ENCODE results near the gene TEC. TPM values are rescaled to one million over a fixed set of nuclear protein-coding genes. Genes with fewer than 3 reads are reported as not detected.

Gene TEC
- total RNA-seq, 4 donors from 2014 or later: 0.20 to 1.9 (median 1.1) TPM

GRCh38 chr4:48149827-48150370, 119.7 kb downstream of the TEC start:
- intact Hi-C loops (cut with DNase I; ENCODE audit: low total_unique reads): no loop called here
- H3K27ac ChIP-seq: no peak overlapping the region
- no peak overlapping the region for H3K4me3 ChIP-seq
- DNase-seq: no peak
- peaks cover 0 to 2% of the 10 kb centered on the region in 2 donors for H3K36me3 ChIP-seq
- H3K9me3 ChIP-seq: peaks cover 0 to 5% (median 0%) of the 10 kb centered on the region in 3 donors
- TF ChIP-seq CTCF (IDR thresholded peaks at IDR 0.05 in 4 of 5, conservative IDR thresholded peaks at IDR 0.05 in 1 of 5) (no peak), POLR2A (IDR thresholded peaks at IDR 0.05) (no peak)
- H3K27me3 ChIP-seq: no peaks in the 10 kb centered on the region
- no peaks in the 10 kb centered on the region for H3K4me1 ChIP-seq
- no peak for ATAC-seq
- in situ Hi-C loops (cut with MboI; ENCODE audit: low sequenced_read_pairs in 4 of 4): no loop called here

- ATAC-seq: no peak
- Histone ChIP-seq H3K4me3 (no peak overlapping the region), H3K27ac (no peak overlapping the region), H3K4me1 (no peaks in the 10 kb centered on the region), H3K36me3 (no peaks in the 10 kb centered on the region), H3K27me3 (no peaks in the 10 kb centered on the region), H3K9me3 (no peaks in the 10 kb centered on the region)
- TF ChIP-seq POLR2A (IDR thresholded peaks at IDR 0.05) (no peak), CTCF (IDR thresholded peaks at IDR 0.05 in 4 of 5, conservative IDR thresholded peaks at IDR 0.05 in 1 of 5) (no peak)
- DNase-seq: no peak
- in situ Hi-C loops (cut with MboI; ENCODE audit: low sequenced_read_pairs in 4 of 4): no loop called here
- intact Hi-C loops (cut with DNase I; ENCODE audit: low total_unique reads): no loop called here
These were observed 122.0 kb downstream of the TEC start for GRCh38 chr4:48147621-48148020.

GRCh38 chr4:48141048-48141447, 128.6 kb downstream of the TEC start:
- H3K27ac ChIP-seq: no peak overlapping the region
- H3K4me1 ChIP-seq: no peaks in the 10 kb centered on the region
- no peak overlapping the region for H3K4me3 ChIP-seq
- intact Hi-C loops (cut with DNase I; ENCODE audit: low total_unique reads): no loop called here
- peaks cover 0 to 5% of the 10 kb centered on the region in 2 donors for H3K36me3 ChIP-seq
- DNase-seq (no peak), ATAC-seq (no peak)
- no peaks in the 10 kb centered on the region for H3K9me3 ChIP-seq
- TF ChIP-seq CTCF (IDR thresholded peaks at IDR 0.05 in 4 of 5, conservative IDR thresholded peaks at IDR 0.05 in 1 of 5) (peak in 2 of 5 experiments; percentile 47 to 56), POLR2A (IDR thresholded peaks at IDR 0.05) (no peak)
- H3K27me3 ChIP-seq: no peaks in the 10 kb centered on the region
- in situ Hi-C loops (cut with MboI; ENCODE audit: low sequenced_read_pairs in 4 of 4): no loop called here

- H3K4me3 ChIP-seq: no peak overlapping the region
- no peak overlapping the region for H3K27ac ChIP-seq
- H3K9me3 ChIP-seq: no peaks in the 10 kb centered on the region
- intact Hi-C loops (cut with DNase I; ENCODE audit: low total_unique reads): no loop called here
- H3K4me1 ChIP-seq: no peaks in the 10 kb centered on the region
- TF ChIP-seq CTCF (IDR thresholded peaks at IDR 0.05 in 4 of 5, conservative IDR thresholded peaks at IDR 0.05 in 1 of 5) (no peak), POLR2A (IDR thresholded peaks at IDR 0.05) (no peak)
- no peak for ATAC-seq
- H3K36me3 ChIP-seq: peaks cover 0 to 12% of the 10 kb centered on the region in 2 donors
- in situ Hi-C loops (cut with MboI; ENCODE audit: low sequenced_read_pairs in 4 of 4): no loop called here
- no peaks in the 10 kb centered on the region for H3K27me3 ChIP-seq
- no peak for DNase-seq
These were observed 129.9 kb downstream of the TEC start for GRCh38 chr4:48139691-48140090.

GRCh38 chr4:48138936-48139335, 130.7 kb downstream of the TEC start:
- H3K27me3 ChIP-seq: no peaks in the 10 kb centered on the region
- no peaks in the 10 kb centered on the region for H3K9me3 ChIP-seq
- H3K27ac ChIP-seq: no peak overlapping the region
- DNase-seq (no peak), ATAC-seq (no peak)
- H3K4me1 ChIP-seq: no peaks in the 10 kb centered on the region
- no peak overlapping the region for H3K4me3 ChIP-seq
- peaks cover 0 to 12% of the 10 kb centered on the region in 2 donors for H3K36me3 ChIP-seq
- intact Hi-C loops (cut with DNase I; ENCODE audit: low total_unique reads) (no loop called here), in situ Hi-C loops (cut with MboI; ENCODE audit: low sequenced_read_pairs in 4 of 4) (no loop called here)
- no peak for TF ChIP-seq CTCF (IDR thresholded peaks at IDR 0.05 in 4 of 5, conservative IDR thresholded peaks at IDR 0.05 in 1 of 5)
- no peak for TF ChIP-seq POLR2A (IDR thresholded peaks at IDR 0.05)

All from gastrocnemius medialis (tissue), 4 donors.